Neural cell (in vitro differentiated cells): ENCODE results near the gene THG1L. TPM values are rescaled to one million over a fixed set of nuclear protein-coding genes. Genes with fewer than 3 reads are reported as not detected.

Source experiments
- H2AFZ ChIP-seq: fragments of 200-600, 300-800 bp; sonication (generic), shearing (Covaris generic); 2 replicates; pipeline ENCODE4 v1.6.0; 2014; ENCODE audit warnings: low read depth, mild to moderate bottlenecking, antibody characterized with exemption, low read length, moderate library complexity
- H3F3A ChIP-seq: fragments of 200-600 bp; shearing (Covaris generic); 2 replicates; pipeline ENCODE4 v1.6.1; 2016; ENCODE audit warnings: mild to moderate bottlenecking, moderate library complexity, mixed read lengths, antibody characterized with exemption, low read length; ENCODE audit not compliant: insufficient read depth, poor library complexity, severe bottlenecking
- H3K27ac ChIP-seq: fragments of 200-600, 300-800 bp; sonication (generic), shearing (Covaris generic); 2 replicates; pipeline ENCODE4 v1.5.1; 2014; ENCODE audit warnings: mild to moderate bottlenecking, low read length, moderate library complexity
- H3K27me3 ChIP-seq: fragments of 300-800, 200-600 bp; sonication (generic), shearing (Covaris generic); 2 replicates; pipeline ENCODE4 v1.6.0; 2014; ENCODE audit warnings: mild to moderate bottlenecking, low read depth, low read length, moderate library complexity; ENCODE audit not compliant: insufficient read depth
- H3K36me3 ChIP-seq: fragments of 300-800, 200-600 bp; sonication (generic), shearing (Covaris generic); 2 replicates; pipeline ENCODE4 v1.5.1; 2014; ENCODE audit warnings: mild to moderate bottlenecking, antibody characterized with exemption, low read length, moderate library complexity; ENCODE audit not compliant: insufficient read depth
- H3K4me2 ChIP-seq: fragments of 300-800, 200-600 bp; sonication (generic), shearing (Covaris generic); 2 replicates; pipeline ENCODE4 v1.6.0; 2014; ENCODE audit warnings: mild to moderate bottlenecking, low read length
- H3K4me3 ChIP-seq: fragments of 300-800, 200-600 bp; sonication (generic), shearing (Covaris generic); 2 replicates; pipeline ENCODE4 v1.5.1; 2014; ENCODE audit warnings: mild to moderate bottlenecking, low read length, moderate library complexity
- H3K79me2 ChIP-seq: fragments of 200-600 bp; shearing (Covaris generic); replicated peaks from 2 replicates; pipeline ENCODE4 v1.6.0; 2014; ENCODE audit warnings: mild to moderate bottlenecking, low read length, moderate library complexity; ENCODE audit not compliant: insufficient read depth
- H3K9ac ChIP-seq: fragments of 300-800, 200-600 bp; sonication (generic), shearing (Covaris generic); 2 replicates; pipeline ENCODE4 v1.6.1; 2016; ENCODE audit warnings: mild to moderate bottlenecking, low read length, mixed read lengths
- H3K9me2 ChIP-seq: fragments of 200-600 bp; shearing (Covaris generic); 2 replicates; pipeline ENCODE4 v1.6.1; 2016; ENCODE audit warnings: mild to moderate bottlenecking, low read length, mixed read lengths; ENCODE audit not compliant: insufficient read depth
- H3K9me3 ChIP-seq: fragments of 200-600, 300-800 bp; sonication (generic), shearing (Covaris generic); 2 replicates; pipeline ENCODE4 v1.6.1; 2016; ENCODE audit warnings: mild to moderate bottlenecking, mixed run types, low read length, moderate library complexity, mixed read lengths
- H4K20me1 ChIP-seq: fragments of 200-600 bp; shearing (Covaris generic); 2 replicates; pipeline ENCODE4 v1.6.1; 2016; ENCODE audit warnings: mild to moderate bottlenecking, mixed run types; ENCODE audit not compliant: insufficient read depth
- CTCF ChIP-seq: fragments of 450-650 bp; IDR thresholded peaks from 2 replicates; pipeline ENCODE4 v1.5.1; 2014; ENCODE audit warnings: antibody characterized with exemption, mild to moderate bottlenecking, moderate library complexity; ENCODE audit not compliant: poor library complexity, severe bottlenecking
- EP300 ChIP-seq: fragments of 450-650 bp; conservative IDR thresholded peaks from 2 replicates; pipeline ENCODE4 v1.6.1; 2014; ENCODE audit warnings: antibody characterized with exemption, mild to moderate bottlenecking, moderate library complexity; ENCODE audit not compliant: poor library complexity, severe bottlenecking
- EZH2 ChIP-seq: fragments of 200-600, 300-800 bp; shearing (Covaris generic), sonication (generic); IDR thresholded peaks from 2 replicates; pipeline ENCODE4 v1.6.1; 2014; ENCODE audit warnings: antibody characterized with exemption, low read length, borderline replicate concordance, mild to moderate bottlenecking; ENCODE audit not compliant: insufficient read depth, poor library complexity, severe bottlenecking
- MXI1 ChIP-seq: fragments of 450-650 bp; conservative IDR thresholded peaks from 2 replicates; pipeline ENCODE4 v1.6.1; 2014; ENCODE audit warnings: antibody characterized with exemption, mild to moderate bottlenecking; ENCODE audit not compliant: poor library complexity, severe bottlenecking
- POLR2AphosphoS5 ChIP-seq: IDR thresholded peaks from 2 replicates; pipeline ENCODE4 v1.6.1; 2012
- RAD21 ChIP-seq: fragments of 450-650 bp; conservative IDR thresholded peaks from 2 replicates; pipeline ENCODE4 v1.6.1; 2014; ENCODE audit warnings: antibody characterized with exemption, mild to moderate bottlenecking, moderate library complexity
- REST ChIP-seq: IDR thresholded peaks from 2 replicates; pipeline ENCODE4 v1.6.1; 2012; ENCODE audit warnings: borderline replicate concordance
- SMC3 ChIP-seq: fragments of 450-650 bp; conservative IDR thresholded peaks from 2 replicates; pipeline ENCODE4 v1.6.1; 2014; ENCODE audit warnings: antibody characterized with exemption, mild to moderate bottlenecking, moderate library complexity; ENCODE audit not compliant: poor library complexity
- TAF1 ChIP-seq: IDR thresholded peaks from 2 replicates; pipeline ENCODE4 v1.6.1; 2012; ENCODE audit warnings: low read depth
- polyA plus RNA-seq: library from polyadenylated mRNA; depleted of rRNA; stranded (reverse); fragments of >200 nt; gene quantifications from 2 replicates; pipeline ENCODE4 v1.2.3, GENCODE V29; 2014

Gene THG1L
- polyA plus RNA-seq, 1 donor from 2014 or later, result 11.9 TPM

- peak overlapping the region; percentile 71 for H3K4me3 ChIP-seq
- no peak for TF ChIP-seq RAD21
- TF ChIP-seq EP300, result no peak
- no peak for TF ChIP-seq MXI1
- no peak for TF ChIP-seq POLR2AphosphoS5
- no peak for TF ChIP-seq SMC3
- TF ChIP-seq REST, result no peak
- no peak for TF ChIP-seq TAF1
- no peak for TF ChIP-seq CTCF
- no peak for TF ChIP-seq EZH2
- H4K20me1 ChIP-seq, result no peaks in the 10 kb centered on the region
- no peaks in the 10 kb centered on the region for H3K27me3 ChIP-seq
- no peaks in the 10 kb centered on the region for H3K9me2 ChIP-seq
- peaks cover 3% of the 10 kb centered on the region for H3K79me2 ChIP-seq
- no peaks in the 10 kb centered on the region for H3F3A ChIP-seq
- H3K9ac ChIP-seq, result peak overlapping the region; percentile 70
- H2AFZ ChIP-seq, result peak overlapping the region; percentile 61
- H3K36me3 ChIP-seq, result no peaks in the 10 kb centered on the region
- no peaks in the 10 kb centered on the region for H3K9me3 ChIP-seq
- peak overlapping the region; percentile 80 for H3K27ac ChIP-seq
- H3K4me2 ChIP-seq, result peak overlapping the region; percentile 33
Measured at GRCh38 chr5:157730900-157731271, 334 bp upstream of the THG1L start.

- Histone ChIP-seq H3K27ac (peak overlapping the region; percentile 80), H3K36me3 (no peaks in the 10 kb centered on the region), H3K9me2 (no peaks in the 10 kb centered on the region), H4K20me1 (no peaks in the 10 kb centered on the region), H3K27me3 (no peaks in the 10 kb centered on the region), H3K4me2 (peak overlapping the region; percentile 46), H3K4me3 (peak overlapping the region; percentile 71), H2AFZ (peak overlapping the region; percentile 61), H3K9me3 (no peaks in the 10 kb centered on the region), H3K79me2 (peaks cover 3% of the 10 kb centered on the region), H3F3A (no peaks in the 10 kb centered on the region), H3K9ac (peak overlapping the region; percentile 70)
- TF ChIP-seq REST (no peak), TAF1 (no peak), RAD21 (no peak), CTCF (no peak), EP300 (no peak), EZH2 (no peak), POLR2AphosphoS5 (no peak), SMC3 (no peak), MXI1 (no peak)
Measured at GRCh38 chr5:157732130-157732514, 902 bp downstream of the THG1L start.
